Naive B cell (primary cell): ENCODE measurements around the gene OMD. TPM values are rescaled to one million over a fixed set of nuclear protein-coding genes. Genes with fewer than 3 reads are reported as not detected.
A peak's percentile ranks its signal among the peaks of the same experiment; 100 is the strongest.

ENCODE experiments used
- ATAC-seq, 2 donors: fragments of 150-1000 bp; cut with Tn5 transposase; 2 replicates each; pipeline ENCODE4 v1.10.0; 2021; ENCODE audit warnings: low read depth in 2 of 2, mild to moderate bottlenecking in 2 of 2, moderate library complexity in 2 of 2
- DNase-seq: peaks from one replicate; pipeline ENCODE4 v3.0.0; 2022
- H3K27ac Mint-ChIP-seq, 6 donors: one replicate each; pipeline ENCODE4 v1.8.0; 2020 to 2022; ENCODE audit warnings: mild to moderate bottlenecking in 6 of 6, mixed read lengths in 6 of 6, moderate library complexity in 5 of 6, inconsistent platforms in 2 of 6
- H3K27me3 Mint-ChIP-seq, 3 donors: one replicate each; pipeline ENCODE4 v1.8.0; 2021 to 2022; ENCODE audit warnings: mixed read lengths in 3 of 3, mild to moderate bottlenecking in 1 of 3
- H3K36me3 Mint-ChIP-seq, 2 donors: one replicate each; pipeline ENCODE4 v1.8.0; 2020 to 2022; ENCODE audit warnings: mixed read lengths in 2 of 2, inconsistent platforms in 1 of 2, mild to moderate bottlenecking in 1 of 2
- H3K4me1 Mint-ChIP-seq, 3 donors: one replicate each; pipeline ENCODE4 v1.8.0; 2020 to 2022; ENCODE audit warnings: mixed read lengths in 3 of 3, inconsistent platforms in 1 of 3, mild to moderate bottlenecking in 1 of 3, moderate library complexity in 1 of 3
- H3K4me3 Mint-ChIP-seq, 8 donors: one replicate each; pipeline ENCODE4 v1.8.0; 2020 to 2022; ENCODE audit warnings: mild to moderate bottlenecking in 8 of 8, mixed read lengths in 8 of 8, moderate library complexity in 8 of 8, inconsistent platforms in 2 of 8
- H3K9me3 Mint-ChIP-seq, 7 donors: one replicate each; pipeline ENCODE4 v1.8.0; 2020 to 2022; ENCODE audit warnings: mixed read lengths in 7 of 7, mild to moderate bottlenecking in 5 of 7, inconsistent platforms in 2 of 7, moderate library complexity in 1 of 7
- polyA plus RNA-seq, 6 donors: library from polyadenylated mRNA; unstranded; fragments of 300-500 nt; fragmentation: Illumina TruSeq; gene quantifications; one replicate each; pipeline ENCODE4 v1.2.3, GENCODE V29; 2021; ENCODE audit warnings: low read depth in 6 of 6

The OMD gene
- polyA plus RNA-seq, 6 donors from 2014 or later: 0.17 to 0.21 (median 0.19) TPM; not detected in 3

GRCh38 chr9:92404042-92404836 is 20.0 kb downstream of the OMD start, which contains the start of gene OGN:
Gene OGN, minus strand, starts transcription at chr9:92404578. Its CDS starts 1,171 bp downstream, at chr9:92403407.
- no peaks in the 10 kb centered on the region for H3K36me3 Mint-ChIP-seq
- H3K27ac Mint-ChIP-seq: no peak within 1 kb of the TSS
- no peak within 1 kb of the TSS for H3K4me3 Mint-ChIP-seq
- peaks cover 15 to 19% (median 18%) of the 10 kb centered on the region in 3 donors for H3K4me1 Mint-ChIP-seq
- ATAC-seq: no peak
- H3K9me3 Mint-ChIP-seq: no peaks in the 10 kb centered on the region
- DNase-seq: no peak
- H3K27me3 Mint-ChIP-seq: no peaks in the 10 kb centered on the region

- Mint-ChIP-seq H3K36me3 (no peaks in the 10 kb centered on the region), H3K4me3 (no peak overlapping the region), H3K4me1 (peaks cover 15 to 19% (median 18%) of the 10 kb centered on the region in 3 donors), H3K27me3 (no peaks in the 10 kb centered on the region), H3K27ac (peak overlapping the region in 1 of 6 donors; percentile 52), H3K9me3 (no peaks in the 10 kb centered on the region)
- no peak for ATAC-seq
- no peak for DNase-seq
Measured at GRCh38 chr9:92402826-92403745, 21.2 kb downstream of the OMD start.

- no peak for DNase-seq
- no peak for ATAC-seq
- Mint-ChIP-seq H3K9me3 (no peaks in the 10 kb centered on the region), H3K27me3 (no peaks in the 10 kb centered on the region), H3K36me3 (no peaks in the 10 kb centered on the region), H3K27ac (no peak overlapping the region), H3K4me3 (no peak overlapping the region), H3K4me1 (peaks cover 15 to 19% (median 17%) of the 10 kb centered on the region in 3 donors)
Measured at GRCh38 chr9:92402360-92402759, 21.9 kb downstream of the OMD start.

GRCh38 chr9:92397853-92398252 is 26.4 kb downstream of the OMD start:
- Mint-ChIP-seq H3K27me3 (no peaks in the 10 kb centered on the region), H3K36me3 (no peaks in the 10 kb centered on the region), H3K4me1 (no peaks in the 10 kb centered on the region), H3K9me3 (no peaks in the 10 kb centered on the region), H3K4me3 (no peak overlapping the region), H3K27ac (no peak overlapping the region)
- DNase-seq (no peak), ATAC-seq (no peak)

- H3K4me1 Mint-ChIP-seq: no peaks in the 10 kb centered on the region
- no peak for ATAC-seq
- no peaks in the 10 kb centered on the region for H3K9me3 Mint-ChIP-seq
- no peaks in the 10 kb centered on the region for H3K27me3 Mint-ChIP-seq
- H3K4me3 Mint-ChIP-seq: no peak overlapping the region
- no peaks in the 10 kb centered on the region for H3K36me3 Mint-ChIP-seq
- DNase-seq: no peak
- no peak overlapping the region for H3K27ac Mint-ChIP-seq
Measured at GRCh38 chr9:92395617-92396016, 28.7 kb downstream of the OMD start.

- H3K27ac Mint-ChIP-seq: no peak overlapping the region
- H3K4me1 Mint-ChIP-seq: no peaks in the 10 kb centered on the region
- H3K4me3 Mint-ChIP-seq: peak overlapping the region in 1 of 8 donors; percentile 43
- no peaks in the 10 kb centered on the region for H3K36me3 Mint-ChIP-seq
- no peak for DNase-seq
- ATAC-seq: no peak
- no peaks in the 10 kb centered on the region for H3K27me3 Mint-ChIP-seq
- H3K9me3 Mint-ChIP-seq: no peaks in the 10 kb centered on the region
Measured at GRCh38 chr9:92393686-92394085, 30.6 kb downstream of the OMD start.

- Mint-ChIP-seq H3K36me3 (no peaks in the 10 kb centered on the region), H3K4me3 (no peak overlapping the region)
Measured at GRCh38 chr9:92392690-92393089, 31.6 kb downstream of the OMD start.

GRCh38 chr9:92385953-92386352 is 38.3 kb downstream of the OMD start:
- Mint-ChIP-seq H3K9me3 (no peaks in the 10 kb centered on the region), H3K27ac (no peak overlapping the region)

More at GRCh38 chr9:92392690-92393089, 31.6 kb downstream of the OMD start:
- H3K4me1 Mint-ChIP-seq: no peaks in the 10 kb centered on the region
- no peak overlapping the region for H3K27ac Mint-ChIP-seq
- ATAC-seq: no peak
- no peak for DNase-seq
- no peaks in the 10 kb centered on the region for H3K27me3 Mint-ChIP-seq
- H3K9me3 Mint-ChIP-seq: no peaks in the 10 kb centered on the region

GRCh38 chr9:92385477-92385876 is 38.8 kb downstream of the OMD start:
- ATAC-seq (no peak), DNase-seq (no peak)
- no peaks in the 10 kb centered on the region for H3K9me3 Mint-ChIP-seq
- H3K27me3 Mint-ChIP-seq: no peaks in the 10 kb centered on the region
- H3K27ac Mint-ChIP-seq: no peak overlapping the region
- peaks cover 0 to 4% (median 0%) of the 10 kb centered on the region in 3 donors for H3K4me1 Mint-ChIP-seq
- no peak overlapping the region for H3K4me3 Mint-ChIP-seq
- no peaks in the 10 kb centered on the region for H3K36me3 Mint-ChIP-seq

More at GRCh38 chr9:92385953-92386352, 38.3 kb downstream of the OMD start:
- H3K4me3 Mint-ChIP-seq: no peak overlapping the region
- no peaks in the 10 kb centered on the region for H3K36me3 Mint-ChIP-seq
- H3K4me1 Mint-ChIP-seq: peaks cover 0 to 4% (median 0%) of the 10 kb centered on the region in 3 donors
- ATAC-seq (no peak), DNase-seq (no peak)
- H3K27me3 Mint-ChIP-seq: no peaks in the 10 kb centered on the region

GRCh38 chr9:92385001-92385400 is 39.3 kb downstream of the OMD start:
- no peaks in the 10 kb centered on the region for H3K9me3 Mint-ChIP-seq
- no peaks in the 10 kb centered on the region for H3K27me3 Mint-ChIP-seq
- H3K4me1 Mint-ChIP-seq: peaks cover 0 to 4% (median 0%) of the 10 kb centered on the region in 3 donors
- DNase-seq (no peak), ATAC-seq (no peak)
- H3K36me3 Mint-ChIP-seq: no peaks in the 10 kb centered on the region
- no peak overlapping the region for H3K27ac Mint-ChIP-seq
- no peak overlapping the region for H3K4me3 Mint-ChIP-seq

GRCh38 chr9:92384375-92384774 is 39.9 kb downstream of the OMD start:
- ATAC-seq (no peak), DNase-seq (no peak)
- Mint-ChIP-seq H3K4me1 (peaks cover 0 to 4% (median 0%) of the 10 kb centered on the region in 3 donors), H3K4me3 (no peak overlapping the region), H3K27ac (peak overlapping the region in 1 of 6 donors; percentile 49), H3K9me3 (no peaks in the 10 kb centered on the region), H3K36me3 (no peaks in the 10 kb centered on the region), H3K27me3 (no peaks in the 10 kb centered on the region)

GRCh38 chr9:92381775-92382174 is 42.5 kb downstream of the OMD start:
- Mint-ChIP-seq H3K4me1 (peaks cover 0 to 4% (median 0%) of the 10 kb centered on the region in 3 donors), H3K9me3 (no peaks in the 10 kb centered on the region), H3K27ac (peak overlapping the region in 1 of 6 donors; percentile 82), H3K4me3 (no peak overlapping the region), H3K36me3 (no peaks in the 10 kb centered on the region), H3K27me3 (no peaks in the 10 kb centered on the region)
- no peak for DNase-seq
- ATAC-seq: no peak

- Mint-ChIP-seq H3K36me3 (peaks cover 3 to 9% of the 10 kb centered on the region in 2 donors), H3K4me3 (no peak overlapping the region), H3K4me1 (peaks cover 0 to 4% (median 0%) of the 10 kb centered on the region in 3 donors), H3K27me3 (no peaks in the 10 kb centered on the region), H3K9me3 (peaks cover 0 to 8% (median 4%) of the 10 kb centered on the region in 7 donors), H3K27ac (no peak overlapping the region)
- ATAC-seq: no peak
- DNase-seq: no peak
Measured at GRCh38 chr9:92380603-92381002, 43.7 kb downstream of the OMD start.
